ENCODE data around the gene DOCK3.

The DOCK3 gene

GRCh38 chr3:51426921-51427320 lies 752.2 kb downstream of the DOCK3 start:
- no peak for DNase-seq (ENCODE audit: low read depth)

GRCh38 chr3:51429138-51429537 lies 754.4 kb downstream of the DOCK3 start:
- DNase-seq (ENCODE audit: low read depth) = no peak

All from CMK (cell line).